Stimulated activated CD4-positive, alpha-beta T cell treated with anti-CD3 and anti-CD28 coated beads, Interleukin-1b, Interleukin-23, amount 100 ng/mL, for 24 hours (primary cell): ENCODE measurements around the gene SYT2.
"Not testable (repeated sequence)": the region's sequence is repeated elsewhere in the genome, so short reads cannot be mapped to it uniquely, and the experiment has no call there.

Experiments
- DNase-seq, 4 experiments: peaks; one replicate each; pipeline ENCODE4 v3.0.0-alpha.2; 2020; ENCODE audit warnings: low read depth in 4 of 4, low spot score in 1 of 4

Gene SYT2

GRCh38 chr1:202547215-202547614 lies 163.0 kb downstream of the SYT2 start:
- no peak for DNase-seq

- not testable (repeated sequence) for DNase-seq
Measured at GRCh38 chr1:202546796-202547195, 163.5 kb downstream of the SYT2 start.

- DNase-seq: not testable (repeated sequence)
Measured at GRCh38 chr1:202546377-202546776, 163.9 kb downstream of the SYT2 start.

GRCh38 chr1:202545647-202546303 lies 164.5 kb downstream of the SYT2 start:
- DNase-seq: not testable (repeated sequence)

- not testable (repeated sequence) for DNase-seq
Measured at GRCh38 chr1:202544766-202545449, 165.3 kb downstream of the SYT2 start.

- not testable (repeated sequence) for DNase-seq
Measured at GRCh38 chr1:202543537-202543936, 166.7 kb downstream of the SYT2 start.

- not testable (repeated sequence) for DNase-seq
Measured at GRCh38 chr1:202542415-202542814, 167.8 kb downstream of the SYT2 start.

- not testable (repeated sequence) for DNase-seq
Measured at GRCh38 chr1:202540858-202541257, 169.4 kb downstream of the SYT2 start.
